Epithelial cell of proximal tubule (primary cell): ENCODE measurements around the gene C1QL4. TPM values are rescaled to one million over a fixed set of nuclear protein-coding genes. Genes with fewer than 3 reads are reported as not detected.

Experiments used
- DNase-seq: peaks from one replicate; pipeline ENCODE4 v3.0.0-alpha.2; 2011; ENCODE audit warnings: low read depth
- H3K4me3 ChIP-seq: 2 replicates; pipeline ENCODE4 v1.5.1; 2011; ENCODE audit warnings: low read depth, mild to moderate bottlenecking, low read length
- CTCF ChIP-seq: conservative IDR thresholded peaks from 2 replicates; pipeline ENCODE4 v1.5.1; 2012; ENCODE audit warnings: low read depth, mild to moderate bottlenecking, low read length
- total RNA-seq: library from RNA; depleted of rRNA; stranded (reverse); fragments of >200 nt; gene quantifications from 2 replicates; pipeline ENCODE4 v1.2.3, GENCODE V29; 2015

Gene C1QL4
- total RNA-seq, 1 donor from 2014 or later = not detected

- no peak for TF ChIP-seq CTCF
- DNase-seq = no peak
- peak within 1 kb of the TSS; percentile 82 for H3K4me3 ChIP-seq
Measured at GRCh38 chr12:49367381-49368239, 30.6 kb upstream of the C1QL4 start, which contains the start of gene SPATS2. Gene SPATS2, plus strand, starts transcription at chr12:49367462. Its CDS starts 93,551 bp downstream, at chr12:49461013.

GRCh38 chr12:49366652-49367380 lies 29.8 kb upstream of the C1QL4 start:
- no peak for DNase-seq
- no peak for TF ChIP-seq CTCF
- peak overlapping the region; percentile 82 for H3K4me3 ChIP-seq

GRCh38 chr12:49366096-49366651 lies 29.2 kb upstream of the C1QL4 start:
- H3K4me3 ChIP-seq = peak overlapping the region; percentile 82
- DNase-seq = no peak
- TF ChIP-seq CTCF = no peak

GRCh38 chr12:49365542-49365941 lies 28.6 kb upstream of the C1QL4 start:
- no peak for DNase-seq
- no peak overlapping the region for H3K4me3 ChIP-seq
- no peak for TF ChIP-seq CTCF

- no peak for DNase-seq
- no peak for TF ChIP-seq CTCF
- H3K4me3 ChIP-seq = no peak overlapping the region
Measured at GRCh38 chr12:49364989-49365388, 28.0 kb upstream of the C1QL4 start.

GRCh38 chr12:49362077-49362476 lies 25.1 kb upstream of the C1QL4 start:
- H3K4me3 ChIP-seq = no peak overlapping the region
- no peak for DNase-seq
- no peak for TF ChIP-seq CTCF
